ENCODE results near the gene B3GALT4.

Gene B3GALT4

GRCh38 chr6:33315793-33316602, 39.1 kb downstream of the B3GALT4 start:
- TF ChIP-seq LEF1 (IDR thresholded peaks at IDR 0.05; ENCODE audit: borderline replicate concordance) (no peak), CTBP1 (IDR thresholded peaks at IDR 0.05; ENCODE audit: borderline replicate concordance) (no peak), ARNT (IDR thresholded peaks at IDR 0.05) (no peak), SP1 (IDR thresholded peaks at IDR 0.05) (no peak), FOXM1 (IDR thresholded peaks at IDR 0.05; ENCODE audit: borderline replicate concordance) (no peak), TARDBP (IDR thresholded peaks at IDR 0.05) (no peak), L3MBTL2 (conservative IDR thresholded peaks at IDR 0.05) (no peak), HDGF (IDR thresholded peaks at IDR 0.05; ENCODE audit: borderline replicate concordance) (no peak), ZNF384 (IDR thresholded peaks at IDR 0.05) (no peak), PKNOX1 (IDR thresholded peaks at IDR 0.05) (no peak), FOXK2 (IDR thresholded peaks at IDR 0.05) (no peak), FOXA1 (IDR thresholded peaks at IDR 0.05) (no peak)
- ChIA-PET CTCF (no interaction called here), POLR2A (interaction anchor here (1.0 to 5.0 kb wide), 2 partner anchors 18 to 44 kb away, joined by 3 to 42 read pairs; partner anchors contain the start of genes RGL2, RPS18 and VPS52)
- no peak for DNase-seq (ENCODE audit: extremely low spot score)

GRCh38 chr6:33316603-33317418, 39.9 kb downstream of the B3GALT4 start:
- no peak for TF ChIP-seq FOXK2 (IDR thresholded peaks at IDR 0.05)
- TF ChIP-seq FOXA1 (IDR thresholded peaks at IDR 0.05), result no peak
- no peak for TF ChIP-seq FOXM1 (IDR thresholded peaks at IDR 0.05; ENCODE audit: borderline replicate concordance)
- TF ChIP-seq L3MBTL2 (conservative IDR thresholded peaks at IDR 0.05), result no peak
- no peak for DNase-seq (ENCODE audit: extremely low spot score)
- POLR2A ChIA-PET, result interaction anchor here (0.9 to 5.0 kb wide), 9 partner anchors 19 to 137 kb away, joined by 3 to 42 read pairs (median 5); partner anchors contain the start of genes B3GALT4, CUTA, RGL2 and RPS18
- CTCF ChIA-PET, result interaction anchor here (1.7 kb wide), 1 partner anchor 17 kb away, joined by 5 read pairs; no protein-coding TSS in a partner anchor

- TF ChIP-seq SP1 (IDR thresholded peaks at IDR 0.05) (no peak), L3MBTL2 (conservative IDR thresholded peaks at IDR 0.05) (no peak), PKNOX1 (IDR thresholded peaks at IDR 0.05) (no peak), BHLHE40 (IDR thresholded peaks at IDR 0.05; ENCODE audit: borderline replicate concordance) (no peak), FOXK2 (IDR thresholded peaks at IDR 0.05) (no peak), ZNF384 (IDR thresholded peaks at IDR 0.05) (no peak), FOXM1 (IDR thresholded peaks at IDR 0.05; ENCODE audit: borderline replicate concordance) (no peak), NFRKB (IDR thresholded peaks at IDR 0.05) (no peak), ELF4 (IDR thresholded peaks at IDR 0.05) (no peak), FOXA1 (IDR thresholded peaks at IDR 0.05) (no peak), CTBP1 (IDR thresholded peaks at IDR 0.05; ENCODE audit: borderline replicate concordance) (no peak), LEF1 (IDR thresholded peaks at IDR 0.05; ENCODE audit: borderline replicate concordance) (no peak), HDGF (IDR thresholded peaks at IDR 0.05; ENCODE audit: borderline replicate concordance) (no peak), ARNT (IDR thresholded peaks at IDR 0.05) (no peak)
- CTCF ChIA-PET, result interaction anchor here (1.3 to 1.7 kb wide), 2 partner anchors 18 to 28 kb away, joined by 4 to 5 read pairs; no protein-coding TSS in a partner anchor
- DNase-seq (ENCODE audit: extremely low spot score), result peak; percentile 70
- POLR2A ChIA-PET, result interaction anchor here (0.8 to 5.0 kb wide), 15 partner anchors 18 to 345 kb away, joined by 3 to 42 read pairs (median 4); partner anchors contain the start of genes B3GALT4, CUTA, PFDN6 and RGL2
Measured at GRCh38 chr6:33317419-33317668, 40.4 kb downstream of the B3GALT4 start.

DNA sequence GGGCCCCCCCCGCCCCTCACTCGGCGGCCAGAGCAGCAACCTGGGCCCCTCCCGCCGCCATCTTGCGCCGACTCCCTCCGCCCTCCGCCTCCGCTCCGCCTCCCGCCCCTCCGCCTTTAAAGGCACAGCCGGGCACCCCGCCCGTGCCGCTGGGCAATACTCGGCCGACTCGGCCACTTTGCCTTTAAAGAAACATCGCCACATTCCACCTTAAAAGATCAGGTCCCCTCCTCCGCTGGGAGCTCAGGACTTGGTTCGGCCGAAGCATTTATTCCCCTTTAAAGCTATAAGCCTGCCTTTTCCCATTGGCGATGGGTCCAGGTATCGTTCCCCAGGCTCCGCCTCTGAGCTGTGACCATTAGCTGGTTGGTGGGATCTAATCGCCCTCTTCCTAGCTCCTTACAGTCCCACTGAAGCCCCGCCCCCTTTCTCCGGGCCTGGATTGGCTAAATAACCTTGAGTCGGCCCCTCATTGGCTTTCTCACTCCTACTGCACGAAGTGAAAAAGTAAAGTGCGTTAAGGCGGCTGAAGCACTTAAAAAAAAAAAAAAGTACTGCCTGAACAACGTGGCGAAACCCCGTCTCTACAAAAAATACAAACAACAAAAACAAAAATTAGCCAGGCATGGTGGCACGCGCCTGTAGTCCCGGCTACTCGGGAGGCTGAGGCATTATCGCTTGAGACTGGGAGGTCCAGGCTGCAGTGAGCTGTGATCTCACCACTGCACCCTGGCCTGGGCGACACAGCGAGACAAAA, 40.9 kb downstream of the B3GALT4 start, which contains the start of gene ZBTB22:
TSS of gene ZBTB22 (minus strand) at position 76 of the 757 bp plus-strand sequence. CDS start 828 bp downstream, outside the sequence.
- ChIA-PET CTCF (interaction anchor here (0.6 to 1.7 kb wide), 4 partner anchors 11 to 47 kb away, joined by 3 to 10 read pairs (median 4); a partner anchor contains a TSS), POLR2A (interaction anchor here (0.6 to 5.0 kb wide), 17 partner anchors 18 to 424 kb away, joined by 3 to 42 read pairs (median 4); partner anchors contain the start of genes B3GALT4, CUTA, PFDN6 and RGL2)
- TF ChIP-seq BHLHE40 (IDR thresholded peaks at IDR 0.05; ENCODE audit: borderline replicate concordance) (no peak), CTBP1 (IDR thresholded peaks at IDR 0.05; ENCODE audit: borderline replicate concordance) (no peak), FOXK2 (IDR thresholded peaks at IDR 0.05) (no peak), FOXM1 (IDR thresholded peaks at IDR 0.05; ENCODE audit: borderline replicate concordance) (no peak), PKNOX1 (IDR thresholded peaks at IDR 0.05) (no peak), L3MBTL2 (conservative IDR thresholded peaks at IDR 0.05) (peak; percentile 50), ZNF384 (IDR thresholded peaks at IDR 0.05) (peak; percentile 97)
- DNase-seq (ENCODE audit: extremely low spot score), result peak; percentile 87

- no peak for DNase-seq (ENCODE audit: extremely low spot score)
- POLR2A ChIA-PET, result interaction anchor here (0.9 to 5.0 kb wide), 11 partner anchors 17 to 136 kb away, joined by 3 to 42 read pairs (median 5); partner anchors contain the start of genes B3GALT4, CUTA, PFDN6 and RGL2
- CTCF ChIA-PET, result interaction anchor here (0.6 to 1.7 kb wide), 4 partner anchors 11 to 46 kb away, joined by 3 to 10 read pairs (median 4); a partner anchor contains a TSS
- TF ChIP-seq FOXA1 (IDR thresholded peaks at IDR 0.05) (no peak), L3MBTL2 (conservative IDR thresholded peaks at IDR 0.05) (peak; percentile 14; the same call in 1 of the 2 replicates), ZNF384 (IDR thresholded peaks at IDR 0.05) (peak; percentile 1)
Measured at GRCh38 chr6:33318426-33319073, 41.6 kb downstream of the B3GALT4 start.

Measured in HEK293T (cell line).